Progenitor cell of endocrine pancreas (in vitro differentiated cells): ENCODE results near the gene ASAP2. TPM values are rescaled to one million over a fixed set of nuclear protein-coding genes. Genes with fewer than 3 reads are reported as not detected.

ENCODE experiments used
- DNase-seq: peaks from one replicate; pipeline ENCODE4 v3.0.0; 2021; ENCODE audit warnings: low spot score; ENCODE audit not compliant: unreplicated experiment
- H3K27ac Mint-ChIP-seq: 2 replicates; pipeline ENCODE4 v1.8.0; 2021; ENCODE audit warnings: mild to moderate bottlenecking, moderate library complexity, mixed read lengths
- H3K27me3 Mint-ChIP-seq: 2 replicates; pipeline ENCODE4 v1.8.0; 2021; ENCODE audit warnings: mixed read lengths
- H3K36me3 Mint-ChIP-seq: 2 replicates; pipeline ENCODE4 v1.8.0; 2022; ENCODE audit warnings: mixed read lengths; ENCODE audit not compliant: insufficient read depth
- H3K4me1 Mint-ChIP-seq: 2 replicates; pipeline ENCODE4 v1.8.0; 2021; ENCODE audit warnings: low read depth, mixed read lengths
- H3K4me3 Mint-ChIP-seq: 2 replicates; pipeline ENCODE4 v1.8.0; 2021; ENCODE audit warnings: low read depth, mild to moderate bottlenecking, moderate library complexity, mixed read lengths
- H3K9me3 Mint-ChIP-seq: 2 replicates; pipeline ENCODE4 v1.8.0; 2021; ENCODE audit warnings: low read depth, mixed read lengths
- CTCF ChIP-seq: fragments of 200-600 bp; sonication (generic); IDR thresholded peaks from one replicate; pipeline ENCODE4 v1.5.0; 2021; ENCODE audit warnings: antibody characterized with exemption, mild to moderate bottlenecking; ENCODE audit not compliant: unreplicated experiment
- total RNA-seq: library from RNA; stranded (reverse); gene quantifications from 2 replicates; pipeline ENCODE4 v1.2.1, GENCODE V29; 2021

Gene ASAP2
- total RNA-seq, 1 donor from 2014 or later, result 65.4 TPM

GRCh38 chr2:9378433-9379390 is 172.1 kb downstream of the ASAP2 start:
- Mint-ChIP-seq H3K27ac (no peak overlapping the region), H3K36me3 (peaks cover 28% of the 10 kb centered on the region), H3K9me3 (no peaks in the 10 kb centered on the region), H3K27me3 (no peaks in the 10 kb centered on the region), H3K4me1 (no peaks in the 10 kb centered on the region), H3K4me3 (no peak overlapping the region)
- no peak for TF ChIP-seq CTCF
- DNase-seq, result no peak

GRCh38 chr2:9379391-9379755 is 172.8 kb downstream of the ASAP2 start:
- H3K9me3 Mint-ChIP-seq, result no peaks in the 10 kb centered on the region
- no peaks in the 10 kb centered on the region for H3K4me1 Mint-ChIP-seq

GRCh38 chr2:9380702-9381628 is 174.4 kb downstream of the ASAP2 start:
- Mint-ChIP-seq H3K9me3 (no peaks in the 10 kb centered on the region), H3K4me3 (no peak overlapping the region), H3K27me3 (no peaks in the 10 kb centered on the region), H3K27ac (no peak overlapping the region), H3K4me1 (no peaks in the 10 kb centered on the region), H3K36me3 (peaks cover 26% of the 10 kb centered on the region)
- TF ChIP-seq CTCF, result no peak
- DNase-seq, result no peak

More at GRCh38 chr2:9379391-9379755, 172.8 kb downstream of the ASAP2 start:
- DNase-seq, result no peak
- H3K4me3 Mint-ChIP-seq, result no peak overlapping the region
- no peaks in the 10 kb centered on the region for H3K27me3 Mint-ChIP-seq
- TF ChIP-seq CTCF, result no peak
- H3K27ac Mint-ChIP-seq, result no peak overlapping the region
- peaks cover 26% of the 10 kb centered on the region for H3K36me3 Mint-ChIP-seq

- Mint-ChIP-seq H3K4me1 (no peaks in the 10 kb centered on the region), H3K27me3 (no peaks in the 10 kb centered on the region), H3K36me3 (peaks cover 29% of the 10 kb centered on the region), H3K9me3 (no peaks in the 10 kb centered on the region), H3K27ac (no peak overlapping the region), H3K4me3 (no peak overlapping the region)
- no peak for DNase-seq
- no peak for TF ChIP-seq CTCF
Observed at GRCh38 chr2:9382604-9383235, 176.1 kb downstream of the ASAP2 start.

- no peaks in the 10 kb centered on the region for H3K9me3 Mint-ChIP-seq
- TF ChIP-seq CTCF, result no peak
- H3K4me1 Mint-ChIP-seq, result no peaks in the 10 kb centered on the region
- no peaks in the 10 kb centered on the region for H3K27me3 Mint-ChIP-seq
- peaks cover 30% of the 10 kb centered on the region for H3K36me3 Mint-ChIP-seq
- no peak for DNase-seq
- no peak overlapping the region for H3K4me3 Mint-ChIP-seq
- H3K27ac Mint-ChIP-seq, result no peak overlapping the region
Observed at GRCh38 chr2:9384521-9384920, 177.9 kb downstream of the ASAP2 start.
